ENCODE measurements around the gene ADAMTS2. TPM values are rescaled to one million over a fixed set of nuclear protein-coding genes. Genes with fewer than 3 reads are reported as not detected.

Gene ADAMTS2
- 10 to 100 TPM; 25.7 to 27.1 TPM for total RNA-seq
- 10 to 100 TPM; 12.5 to 13.6 TPM for polyA plus RNA-seq (ENCODE audit: insufficient read length in 2 of 2)
- long read RNA-seq, donor 1, full-length matches to known transcripts, result 1 of 1 reads
- long read RNA-seq, donor 1, partial matches to known transcripts, result 0 of 1 reads
- long read RNA-seq, donor 1, other reads (novel, unspliced or antisense), result 0 of 1 reads
- long read RNA-seq, donor 2, result 0 reads
- long read RNA-seq, donor 3, result 0 reads
- long read RNA-seq, donor 4, full-length matches to known transcripts, result 6 of 6 reads
- long read RNA-seq, donor 4, partial matches to known transcripts, result 0 of 6 reads
- long read RNA-seq, donor 4, other reads (novel, unspliced or antisense), result 0 of 6 reads

- H3K4me3 ChIP-seq (ENCODE audit: low read depth, low read length), result peak within 1 kb of the TSS; percentile 45
- H3K27ac ChIP-seq (ENCODE audit: low read depth, low read length), result no peak within 1 kb of the TSS
- 11% methylated on average over 49 of the region's 67 CpGs for WGBS (ENCODE audit: insufficient coverage)
- peaks cover 31% of the 10 kb centered on the region for H3K4me1 ChIP-seq (ENCODE audit: control insufficient read depth, insufficient read depth, low read length)
- H3K36me3 ChIP-seq (ENCODE audit: control insufficient read depth, insufficient read depth, low read length), result no peaks in the 10 kb centered on the region
- peaks cover 31% of the 10 kb centered on the region for H3K27me3 ChIP-seq (ENCODE audit: control insufficient read depth, insufficient read depth, low read length)
- peak in 3 of 6 donors; percentile 32 to 81 (median 80) for DNase-seq (ENCODE audit: low read depth in 4 of 6, low spot score in 6 of 6)
- no peaks in the 10 kb centered on the region for H3K9me3 ChIP-seq (ENCODE audit: control insufficient read depth, insufficient read depth, low read length)
Measured at GRCh38 chr5:179345433-179346321, at the start of gene ADAMTS2. Gene ADAMTS2, minus strand, starts transcription at chr5:179345461. Its CDS starts 133 bp downstream, at chr5:179345328.

- Histone ChIP-seq H3K9me3 (ENCODE audit: control insufficient read depth, insufficient read depth, low read length) (peaks cover 9% of the 10 kb centered on the region), H3K4me1 (ENCODE audit: control insufficient read depth, insufficient read depth, low read length) (no peaks in the 10 kb centered on the region), H3K27ac (ENCODE audit: low read depth, low read length) (no peak overlapping the region), H3K4me3 (ENCODE audit: low read depth, low read length) (no peak overlapping the region), H3K27me3 (ENCODE audit: control insufficient read depth, insufficient read depth, low read length) (no peaks in the 10 kb centered on the region), H3K36me3 (ENCODE audit: control insufficient read depth, insufficient read depth, low read length) (no peaks in the 10 kb centered on the region)
- 100% methylated on average over 1 of the region's 4 CpGs for WGBS (ENCODE audit: insufficient coverage)
- DNase-seq (ENCODE audit: low read depth in 4 of 6, low spot score in 6 of 6), result no peak
Measured at GRCh38 chr5:179393078-179393477, 47.8 kb upstream of the ADAMTS2 start.

- H3K4me3 ChIP-seq (ENCODE audit: low read depth, low read length), result no peak overlapping the region
- H3K36me3 ChIP-seq (ENCODE audit: control insufficient read depth, insufficient read depth, low read length), result no peaks in the 10 kb centered on the region
- H3K9me3 ChIP-seq (ENCODE audit: control insufficient read depth, insufficient read depth, low read length), result peaks cover 6% of the 10 kb centered on the region
- no peaks in the 10 kb centered on the region for H3K27me3 ChIP-seq (ENCODE audit: control insufficient read depth, insufficient read depth, low read length)
- no peak overlapping the region for H3K27ac ChIP-seq (ENCODE audit: low read depth, low read length)
- DNase-seq (ENCODE audit: low read depth in 4 of 6, low spot score in 6 of 6), result no peak
- H3K4me1 ChIP-seq (ENCODE audit: control insufficient read depth, insufficient read depth, low read length), result no peaks in the 10 kb centered on the region
- WGBS (ENCODE audit: insufficient coverage), result 87% methylated on average over 17 of the region's 19 CpGs
Measured at GRCh38 chr5:179387151-179388110, 42.2 kb upstream of the ADAMTS2 start.

GRCh38 chr5:179385914-179386313 is 40.7 kb upstream of the ADAMTS2 start:
- WGBS (ENCODE audit: insufficient coverage), result 87% methylated on average over 6 of the region's 7 CpGs
- no peak for DNase-seq (ENCODE audit: low read depth in 4 of 6, low spot score in 6 of 6)
- H3K27ac ChIP-seq (ENCODE audit: low read depth, low read length), result no peak overlapping the region
- H3K9me3 ChIP-seq (ENCODE audit: control insufficient read depth, insufficient read depth, low read length), result no peaks in the 10 kb centered on the region
- no peaks in the 10 kb centered on the region for H3K4me1 ChIP-seq (ENCODE audit: control insufficient read depth, insufficient read depth, low read length)
- H3K27me3 ChIP-seq (ENCODE audit: control insufficient read depth, insufficient read depth, low read length), result no peaks in the 10 kb centered on the region
- H3K4me3 ChIP-seq (ENCODE audit: low read depth, low read length), result no peak overlapping the region
- no peaks in the 10 kb centered on the region for H3K36me3 ChIP-seq (ENCODE audit: control insufficient read depth, insufficient read depth, low read length)

- WGBS (ENCODE audit: insufficient coverage), result 94% methylated on average over 8 of the region's 8 CpGs
- Histone ChIP-seq H3K4me1 (ENCODE audit: control insufficient read depth, insufficient read depth, low read length) (peaks cover 4% of the 10 kb centered on the region), H3K36me3 (ENCODE audit: control insufficient read depth, insufficient read depth, low read length) (no peaks in the 10 kb centered on the region), H3K27ac (ENCODE audit: low read depth, low read length) (no peak overlapping the region), H3K4me3 (ENCODE audit: low read depth, low read length) (no peak overlapping the region), H3K27me3 (ENCODE audit: control insufficient read depth, insufficient read depth, low read length) (no peaks in the 10 kb centered on the region), H3K9me3 (ENCODE audit: control insufficient read depth, insufficient read depth, low read length) (no peaks in the 10 kb centered on the region)
- DNase-seq (ENCODE audit: low read depth in 4 of 6, low spot score in 6 of 6), result no peak
Measured at GRCh38 chr5:179382486-179382885, 37.2 kb upstream of the ADAMTS2 start.

- Histone ChIP-seq H3K4me1 (ENCODE audit: control insufficient read depth, insufficient read depth, low read length) (peaks cover 4% of the 10 kb centered on the region), H3K4me3 (ENCODE audit: low read depth, low read length) (no peak overlapping the region), H3K9me3 (ENCODE audit: control insufficient read depth, insufficient read depth, low read length) (no peaks in the 10 kb centered on the region), H3K27ac (ENCODE audit: low read depth, low read length) (no peak overlapping the region), H3K36me3 (ENCODE audit: control insufficient read depth, insufficient read depth, low read length) (no peaks in the 10 kb centered on the region), H3K27me3 (ENCODE audit: control insufficient read depth, insufficient read depth, low read length) (no peaks in the 10 kb centered on the region)
- WGBS (ENCODE audit: insufficient coverage), result 95% methylated on average over 11 of the region's 18 CpGs
- DNase-seq (ENCODE audit: low read depth in 4 of 6, low spot score in 6 of 6), result no peak
Measured at GRCh38 chr5:179381691-179382090, 36.4 kb upstream of the ADAMTS2 start.

GRCh38 chr5:179380211-179381035 is 35.2 kb upstream of the ADAMTS2 start:
- H3K27ac ChIP-seq (ENCODE audit: low read depth, low read length), result no peak overlapping the region
- no peaks in the 10 kb centered on the region for H3K27me3 ChIP-seq (ENCODE audit: control insufficient read depth, insufficient read depth, low read length)
- DNase-seq (ENCODE audit: low read depth in 4 of 6, low spot score in 6 of 6), result no peak
- no peaks in the 10 kb centered on the region for H3K9me3 ChIP-seq (ENCODE audit: control insufficient read depth, insufficient read depth, low read length)
- peaks cover 4% of the 10 kb centered on the region for H3K4me1 ChIP-seq (ENCODE audit: control insufficient read depth, insufficient read depth, low read length)
- 78% methylated on average over 28 of the region's 28 CpGs for WGBS (ENCODE audit: insufficient coverage)
- no peak overlapping the region for H3K4me3 ChIP-seq (ENCODE audit: low read depth, low read length)
- H3K36me3 ChIP-seq (ENCODE audit: control insufficient read depth, insufficient read depth, low read length), result no peaks in the 10 kb centered on the region

- Histone ChIP-seq H3K4me1 (ENCODE audit: control insufficient read depth, insufficient read depth, low read length) (peaks cover 4% of the 10 kb centered on the region), H3K27me3 (ENCODE audit: control insufficient read depth, insufficient read depth, low read length) (no peaks in the 10 kb centered on the region), H3K4me3 (ENCODE audit: low read depth, low read length) (no peak overlapping the region), H3K36me3 (ENCODE audit: control insufficient read depth, insufficient read depth, low read length) (no peaks in the 10 kb centered on the region), H3K27ac (ENCODE audit: low read depth, low read length) (no peak overlapping the region), H3K9me3 (ENCODE audit: control insufficient read depth, insufficient read depth, low read length) (no peaks in the 10 kb centered on the region)
- 91% methylated on average over 9 of the region's 9 CpGs for WGBS (ENCODE audit: insufficient coverage)
- no peak for DNase-seq (ENCODE audit: low read depth in 4 of 6, low spot score in 6 of 6)
Measured at GRCh38 chr5:179379321-179379890, 34.1 kb upstream of the ADAMTS2 start.

Data from spinal cord (tissue), 10 donors.